H1 (cell line): ENCODE measurements around the gene SEMA3E. TPM values are rescaled to one million over a fixed set of nuclear protein-coding genes. Genes with fewer than 3 reads are reported as not detected.

Experiments used
- ASH2L ChIP-seq: fragments of 200-600, 300-600 bp; sonication (generic); IDR thresholded peaks from one replicate; pipeline ENCODE4 v1.7.1; 2017; ENCODE audit warnings: low read length
- ATF2 ChIP-seq: IDR thresholded peaks from 2 replicates; pipeline ENCODE4 v1.6.1; 2012; ENCODE audit warnings: low read length, inconsistent platforms
- BACH1 ChIP-seq: IDR thresholded peaks from 2 replicates; pipeline ENCODE4 v1.6.1; 2012; ENCODE audit warnings: low read length, improper control_type of control experiment
- BCL11A ChIP-seq, 2 experiments: IDR thresholded peaks; one replicate each; pipeline ENCODE4 v1.6.1; 2011; ENCODE audit warnings: low read depth in 2 of 2, low read length in 2 of 2, mild to moderate bottlenecking in 2 of 2
- CHD2 ChIP-seq: IDR thresholded peaks from 2 replicates; pipeline ENCODE4 v1.6.1; 2012; ENCODE audit warnings: low read length, improper control_type of control experiment
- CREB1 ChIP-seq: IDR thresholded peaks from 2 replicates; pipeline ENCODE4 v1.6.1; 2012; ENCODE audit warnings: inconsistent platforms
- CTBP2 ChIP-seq: IDR thresholded peaks from 2 replicates; pipeline ENCODE4 v1.7.0; 2011; ENCODE audit warnings: borderline replicate concordance, mild to moderate bottlenecking, moderate library complexity, mixed read lengths, low read length; ENCODE audit not compliant: insufficient read depth, insufficient read length
- EGR1 ChIP-seq: IDR thresholded peaks from 2 replicates; pipeline ENCODE4 v1.6.1; 2011; ENCODE audit warnings: low read depth, low read length, borderline replicate concordance
- EP300 ChIP-seq, 2 experiments: IDR thresholded peaks; 1 replicate in 1 of 2; 2 replicates in 1 of 2; pipeline ENCODE4 v1.6.1; 2011 to 2012; ENCODE audit warnings: low read depth in 2 of 2, low read length in 2 of 2, mild to moderate bottlenecking in 2 of 2, borderline replicate concordance in 1 of 2, inconsistent platforms in 1 of 2, moderate library complexity in 1 of 2
- EZH2 ChIP-seq: fragments of 200-600 bp; sonication (generic); IDR thresholded peaks from 2 replicates; pipeline ENCODE4 v1.7.1; 2012; ENCODE audit warnings: low read depth, mild to moderate bottlenecking, moderate library complexity, low read length, inconsistent platforms; ENCODE audit not compliant: severe bottlenecking
- HDAC2 ChIP-seq, 2 experiments: fragments of 300-600 bp in 1 of 2; sonication (generic) in 1 of 2; IDR thresholded peaks; 2 replicates each; pipeline ENCODE4 v1.6.1; 2011 to 2012; ENCODE audit warnings: low read depth in 2 of 2, low read length in 2 of 2, mild to moderate bottlenecking in 2 of 2, moderate library complexity in 2 of 2, borderline replicate concordance in 1 of 2, inconsistent platforms in 1 of 2
- JUND ChIP-seq: IDR thresholded peaks from 2 replicates; pipeline ENCODE4 v1.6.1; 2011; ENCODE audit warnings: mild to moderate bottlenecking, improper control_type of control experiment, low read length
- POLR2A ChIP-seq, 2 experiments: IDR thresholded peaks; 1 replicate in 1 of 2; 2 replicates in 1 of 2; pipeline ENCODE4 v1.6.1; 2011; ENCODE audit warnings: low read depth in 2 of 2, low read length in 2 of 2, mild to moderate bottlenecking in 2 of 2; ENCODE audit errors: control extremely low read depth in 1 of 2
- RBBP5 ChIP-seq: IDR thresholded peaks from 2 replicates; pipeline ENCODE4 v1.7.1; 2012; ENCODE audit warnings: low read depth, mild to moderate bottlenecking, inconsistent platforms, low read length, moderate library complexity, borderline replicate concordance
- RXRA ChIP-seq: IDR thresholded peaks from 2 replicates; pipeline ENCODE4 v1.6.1; 2011; ENCODE audit warnings: low read depth, mild to moderate bottlenecking, low read length, moderate library complexity; ENCODE audit not compliant: insufficient read depth
- SP4 ChIP-seq: IDR thresholded peaks from 2 replicates; pipeline ENCODE4 v1.6.1; 2012; ENCODE audit warnings: low read length, inconsistent platforms
- SRF ChIP-seq: IDR thresholded peaks from 2 replicates; pipeline ENCODE4 v1.6.1; 2011; ENCODE audit warnings: mild to moderate bottlenecking, low read depth, low read length, moderate library complexity
- TCF12 ChIP-seq: IDR thresholded peaks from 2 replicates; pipeline ENCODE4 v1.6.1; 2011; ENCODE audit warnings: low read depth, mild to moderate bottlenecking, low read length
- TEAD4 ChIP-seq: IDR thresholded peaks from 2 replicates; pipeline ENCODE4 v1.6.1; 2012; ENCODE audit warnings: low read depth, low read length, inconsistent platforms, mixed read lengths
- polyA plus RNA-seq, 7 experiments: library from polyadenylated mRNA; depleted of rRNA in 3 of 7; stranded (reverse) in 5 of 7; unstranded in 2 of 7; fragments of >200 nt in 5 of 7; fragments of 200-250 nt in 2 of 7; gene quantifications; 1 replicate in 5 of 7; 2 replicates in 1 of 7; 4 replicates in 1 of 7; pipeline versions ENCODE4 v1.2.1 to v1.2.3, GENCODE V29; 2011 to 2013; ENCODE audit warnings: missing spikeins in 2 of 7, mixed read lengths in 2 of 7
- total RNA-seq: library from RNA; stranded (reverse); fragmentation: NEBNext Ultra II Directional; extraction: Animal tissue kit (Norgen Biotek cat#: 25700); gene quantifications from 2 replicates; pipeline ENCODE4 v1.2.1, GENCODE V29; 2021
- TF ChIP-seq, protein P1 (sequence below), 3 experiments: IDR thresholded peaks; 1 replicate in 2 of 3; 2 replicates in 1 of 3; pipeline versions ENCODE4 v1.5.1 to v1.6.1; 2011; ENCODE audit warnings: low read length in 3 of 3, mild to moderate bottlenecking in 3 of 3, inconsistent platforms in 2 of 3, low read depth in 1 of 3, moderate library complexity in 1 of 3; ENCODE audit not compliant: insufficient read depth in 1 of 3; ENCODE audit errors: control extremely low read depth in 1 of 3

SEMA3E gene
- total and polyA plus RNA-seq, 2 of the 8 experiments (the other 6 are each of a cell fraction or from before 2014, with no cell fraction given): 0.93 to 0.94 TPM

DNA sequence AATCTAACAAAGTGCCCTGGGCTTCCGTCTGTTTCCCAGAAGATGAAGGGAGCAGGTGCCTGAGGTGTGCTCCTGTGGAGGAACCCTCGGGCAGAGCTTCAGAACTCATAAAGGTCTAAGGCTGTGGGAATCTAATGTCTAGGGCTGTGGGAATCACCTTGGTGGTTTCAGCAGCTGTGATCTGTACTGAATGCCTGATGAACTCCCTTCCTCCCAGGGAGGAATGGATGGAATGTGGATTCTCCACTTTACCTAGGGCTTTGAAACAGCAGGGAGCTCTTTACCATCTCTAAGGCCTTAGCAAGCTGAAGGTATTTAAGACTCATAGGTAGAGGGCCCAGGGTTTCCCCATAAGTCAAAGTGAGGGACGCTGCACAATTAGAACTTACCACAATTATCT is 36.0 kb upstream of the SEMA3E start (continued):
- TF ChIP-seq JUND: peak; percentile 68; the same call in 1 of the 2 replicates
- TF ChIP-seq TCF12: peak; percentile 98
- peak; percentile 65 for TF ChIP-seq EGR1
- no peak; a peak in 1 of 3 replicates for TF ChIP-seq POLR2A (IDR thresholded peaks at IDR 0.05; ENCODE audit: control extremely low read depth in 1 of 2, low read depth in 2 of 2, low read length in 2 of 2)
- peak; percentile 90 for TF ChIP-seq CTBP2
- peak; percentile 63; the same call in 1 of the 2 replicates for TF ChIP-seq RXRA
- TF ChIP-seq RBBP5: peak; percentile 53; the same call in 1 of the 2 replicates
- peak; percentile 88 for TF ChIP-seq ASH2L
- peak; percentile 94 for TF ChIP-seq ATF2
- TF ChIP-seq TEAD4: peak; percentile 100
- peak; percentile 57; the same call in 1 of the 2 replicates for TF ChIP-seq SP4
- TF ChIP-seq SRF: no peak
- 0 out of 2 replicates have a peak, but pooled peaks have one; percentile 14 for TF ChIP-seq CREB1
- TF ChIP-seq EZH2: no peak
- peak; percentile 56; the same call in 1 of the 2 replicates for TF ChIP-seq BACH1
- TF ChIP-seq, protein P1, sequence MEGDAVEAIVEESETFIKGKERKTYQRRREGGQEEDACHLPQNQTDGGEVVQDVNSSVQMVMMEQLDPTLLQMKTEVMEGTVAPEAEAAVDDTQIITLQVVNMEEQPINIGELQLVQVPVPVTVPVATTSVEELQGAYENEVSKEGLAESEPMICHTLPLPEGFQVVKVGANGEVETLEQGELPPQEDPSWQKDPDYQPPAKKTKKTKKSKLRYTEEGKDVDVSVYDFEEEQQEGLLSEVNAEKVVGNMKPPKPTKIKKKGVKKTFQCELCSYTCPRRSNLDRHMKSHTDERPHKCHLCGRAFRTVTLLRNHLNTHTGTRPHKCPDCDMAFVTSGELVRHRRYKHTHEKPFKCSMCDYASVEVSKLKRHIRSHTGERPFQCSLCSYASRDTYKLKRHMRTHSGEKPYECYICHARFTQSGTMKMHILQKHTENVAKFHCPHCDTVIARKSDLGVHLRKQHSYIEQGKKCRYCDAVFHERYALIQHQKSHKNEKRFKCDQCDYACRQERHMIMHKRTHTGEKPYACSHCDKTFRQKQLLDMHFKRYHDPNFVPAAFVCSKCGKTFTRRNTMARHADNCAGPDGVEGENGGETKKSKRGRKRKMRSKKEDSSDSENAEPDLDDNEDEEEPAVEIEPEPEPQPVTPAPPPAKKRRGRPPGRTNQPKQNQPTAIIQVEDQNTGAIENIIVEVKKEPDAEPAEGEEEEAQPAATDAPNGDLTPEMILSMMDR (IDR thresholded peaks at IDR 0.05; ENCODE audit: control extremely low read depth in 1 of 3, insufficient read depth in 1 of 3, low read depth in 1 of 3, low read length in 3 of 3): no peak
- TF ChIP-seq CHD2: peak; percentile 66; the same call in 1 of the 2 replicates
- TF ChIP-seq EP300 (IDR thresholded peaks at IDR 0.05; ENCODE audit: borderline replicate concordance in 1 of 2, low read depth in 2 of 2, low read length in 2 of 2): peak in 1 of 2 experiments; percentile 96; a peak in 2 of 3 replicates
- TF ChIP-seq HDAC2 (IDR thresholded peaks at IDR 0.05; ENCODE audit: borderline replicate concordance in 1 of 2, low read depth in 2 of 2, low read length in 2 of 2): peak; percentile 99 to 100
- peak; percentile 100 for TF ChIP-seq BCL11A (IDR thresholded peaks at IDR 0.05; ENCODE audit: low read depth in 2 of 2, low read length in 2 of 2)
